Activated CD4-positive, alpha-beta T cell treated with anti-CD3 and anti-CD28 coated beads, Interleukin-2, amount 50 U/mL, for 24 hours (primary cell): Measurements from ENCODE around the gene C16orf78.
"Not testable (repeated sequence)": the region's sequence is repeated elsewhere in the genome, so short reads cannot be mapped to it uniquely, and the experiment has no call there.

ENCODE experiments used
- DNase-seq, 2 donors: peaks; one replicate each; pipeline ENCODE4 v3.0.0-alpha.2; 2020; ENCODE audit warnings: low read depth in 1 of 2, low spot score in 1 of 2

Gene C16orf78

GRCh38 chr16:49349446-49350168, 24.0 kb upstream of the C16orf78 start:
- no peak for DNase-seq

- DNase-seq, result peak; percentile 9 to 16
Measured at GRCh38 chr16:49350265-49351095, 23.1 kb upstream of the C16orf78 start.

GRCh38 chr16:49351096-49351487, 22.5 kb upstream of the C16orf78 start:
- no peak for DNase-seq

DNA sequence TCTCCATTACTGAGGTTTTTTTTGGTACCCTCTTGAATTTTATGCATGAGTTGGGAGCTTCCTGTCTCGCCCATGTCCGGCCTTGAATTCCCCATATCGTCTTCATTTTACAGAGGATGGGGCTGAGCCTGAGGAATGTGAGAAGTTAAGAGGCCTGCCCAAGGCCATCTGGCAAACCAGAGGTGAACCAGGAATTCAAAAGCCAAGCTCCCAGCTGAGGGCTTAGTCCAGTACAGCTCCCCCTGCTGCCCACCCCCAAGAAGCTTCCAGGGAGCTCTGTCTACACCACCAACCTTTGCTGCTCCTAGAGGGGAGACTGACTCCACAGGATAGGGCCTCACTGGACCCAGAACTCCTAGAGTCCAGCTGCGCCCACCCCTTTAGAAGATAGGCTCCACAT, 20.7 kb upstream of the C16orf78 start:
- DNase-seq, result no peak

GRCh38 chr16:49353680-49354079, 19.9 kb upstream of the C16orf78 start:
- DNase-seq, result no peak

DNA sequence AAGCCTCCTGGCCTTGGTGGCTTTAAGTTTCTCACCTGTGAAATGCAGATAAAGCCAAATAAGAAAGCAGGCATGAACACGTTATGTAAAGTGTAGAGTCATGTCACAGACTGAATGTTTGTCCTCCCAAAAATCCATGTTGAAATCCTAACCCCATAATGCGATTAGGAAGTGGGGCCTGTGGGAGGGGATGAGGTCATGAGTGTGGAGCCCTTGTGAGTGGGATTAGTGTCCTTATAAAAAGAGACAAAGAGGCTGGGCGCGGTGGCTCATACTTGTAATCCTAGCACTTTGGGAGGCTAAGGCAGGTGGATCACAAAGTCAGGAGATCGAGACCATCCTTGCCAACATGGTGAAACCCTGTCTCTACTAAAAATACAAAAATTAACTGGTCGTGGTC, 19.5 kb upstream of the C16orf78 start:
- DNase-seq, result no peak

GRCh38 chr16:49354991-49355390, 18.6 kb upstream of the C16orf78 start:
- DNase-seq, result no peak

GRCh38 chr16:49355933-49356665, 17.5 kb upstream of the C16orf78 start:
- DNase-seq, result no peak

DNA sequence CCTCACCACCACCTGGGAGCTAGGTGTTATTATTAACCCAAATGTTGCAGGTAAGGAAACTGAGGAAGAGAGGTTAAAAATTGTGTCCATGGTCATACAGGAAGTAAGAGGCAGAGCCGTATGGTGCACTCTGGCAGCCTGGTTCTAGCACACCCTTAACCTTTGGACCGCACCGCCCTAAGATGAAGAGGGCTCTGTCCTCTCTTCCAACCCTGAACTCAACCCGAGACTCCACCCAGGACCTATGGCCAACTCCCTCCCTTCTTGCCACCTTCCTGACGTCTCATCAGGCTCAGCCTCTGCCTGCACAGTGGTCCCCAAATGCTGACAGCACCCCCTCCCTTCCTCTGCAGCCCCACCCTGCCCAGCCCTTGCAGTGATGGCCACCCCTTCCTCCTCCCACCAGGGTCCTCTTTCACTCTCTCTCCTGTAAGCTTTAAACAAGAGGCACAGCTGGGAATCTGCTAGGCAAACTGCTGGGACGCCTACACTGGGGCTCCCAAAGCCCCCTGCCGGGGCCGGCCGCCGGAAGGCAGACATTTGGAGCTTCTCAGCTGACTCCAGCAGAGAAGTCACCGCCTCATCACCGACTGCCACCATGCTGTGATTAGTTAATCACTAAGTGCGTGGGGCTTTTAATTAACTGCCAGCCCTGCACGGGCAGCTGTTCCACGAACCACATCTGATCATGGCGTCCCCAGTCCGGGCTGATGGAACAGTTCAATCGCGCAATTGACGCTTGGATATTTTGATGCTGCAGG, 16.7 kb upstream of the C16orf78 start:
- no peak for DNase-seq

DNA sequence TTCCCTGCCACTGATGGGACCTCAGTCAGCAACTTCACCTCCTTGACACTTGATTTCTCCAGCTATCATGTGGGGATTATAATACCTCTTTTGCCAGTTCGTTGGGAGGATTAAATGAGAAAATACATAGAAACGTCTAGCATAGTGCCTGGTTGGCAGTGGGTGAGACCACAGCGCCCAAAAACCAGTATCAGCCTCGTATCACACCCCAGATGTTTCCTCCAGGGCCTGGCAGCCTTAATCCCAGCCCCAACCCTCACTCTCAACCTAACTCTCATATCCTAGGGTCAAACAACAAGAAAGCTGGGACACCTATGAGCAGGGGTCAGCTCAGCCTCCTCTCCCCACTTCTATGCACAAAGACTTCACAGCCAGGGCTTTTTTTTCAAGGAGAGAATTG, 14.0 kb upstream of the C16orf78 start:
- no peak for DNase-seq

DNA sequence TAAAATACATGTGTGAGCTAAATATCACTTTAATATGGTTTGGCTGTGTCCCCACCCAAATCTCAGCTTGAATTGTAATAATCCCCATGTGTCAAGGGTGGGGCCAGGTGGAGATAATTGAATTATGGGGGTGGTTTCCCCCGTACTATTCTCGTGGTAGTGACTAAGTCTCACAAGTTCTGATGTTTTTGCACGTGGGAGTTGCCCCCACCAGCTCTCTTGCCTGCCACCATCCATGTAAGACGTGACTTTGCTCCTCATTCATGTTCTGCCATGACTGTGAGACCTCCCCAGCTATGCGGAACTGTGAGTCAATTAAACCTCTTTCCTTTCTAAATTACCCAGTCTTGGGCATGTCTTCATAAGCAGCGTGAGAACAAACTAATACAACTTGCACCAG, 11.9 kb upstream of the C16orf78 start:
- not testable (repeated sequence) for DNase-seq

DNA sequence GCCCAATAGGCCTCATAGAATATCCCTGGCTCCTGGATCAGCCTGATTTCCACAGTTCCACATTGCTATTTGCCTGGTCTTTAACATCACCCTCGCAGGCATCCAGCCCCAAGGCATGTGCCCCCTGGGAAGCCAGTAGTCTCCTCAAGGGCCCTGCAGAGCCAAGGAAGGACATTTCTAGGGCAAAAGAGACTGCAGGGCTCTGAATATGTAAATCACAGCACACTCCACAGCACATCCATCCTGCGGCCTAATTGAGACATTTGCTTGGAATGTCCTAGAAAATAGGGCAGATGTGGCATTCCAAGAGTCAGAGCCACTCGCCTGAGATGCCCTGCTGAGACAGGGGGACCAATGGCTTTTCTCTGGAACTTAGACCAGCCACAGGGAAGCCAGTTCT, 11.4 kb upstream of the C16orf78 start:
- no peak for DNase-seq

DNA sequence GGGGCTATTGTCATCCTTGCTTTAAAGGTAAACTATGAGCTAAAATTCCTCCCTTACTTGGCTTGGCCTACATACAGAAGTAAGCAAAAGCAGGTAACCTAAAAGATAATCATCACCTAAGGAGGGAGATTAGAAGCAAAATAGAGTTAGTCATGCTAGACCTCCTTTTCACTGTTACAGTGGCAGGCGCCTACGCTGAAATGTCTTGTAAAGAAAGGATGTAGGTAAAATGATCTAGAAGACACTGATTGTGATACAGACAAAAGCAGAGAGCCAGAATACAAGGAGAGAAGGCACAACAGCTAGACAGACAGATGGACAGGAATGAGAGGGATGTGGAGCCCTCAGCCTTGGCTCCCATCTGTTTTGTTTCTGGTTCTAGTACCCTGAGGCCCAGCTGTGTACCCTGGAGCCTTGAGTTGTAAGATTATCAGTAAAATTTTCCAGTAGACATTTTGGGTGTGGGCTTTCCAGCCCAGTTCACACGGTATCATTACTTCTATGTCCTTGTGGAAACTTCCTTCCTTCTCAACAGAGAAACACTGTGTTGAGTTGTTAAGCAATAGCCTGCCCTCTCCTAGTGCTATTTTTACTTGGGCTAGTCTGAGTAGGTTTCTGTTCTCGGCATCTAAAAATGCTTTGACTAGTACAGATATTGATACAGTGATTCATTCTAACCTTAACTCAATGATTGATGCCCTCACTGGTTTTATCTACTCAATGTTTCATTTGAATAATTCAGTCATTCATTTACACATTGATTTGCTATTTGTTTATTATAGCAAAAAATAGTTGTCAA, 7.7 kb upstream of the C16orf78 start:
- DNase-seq, result no peak

DNA sequence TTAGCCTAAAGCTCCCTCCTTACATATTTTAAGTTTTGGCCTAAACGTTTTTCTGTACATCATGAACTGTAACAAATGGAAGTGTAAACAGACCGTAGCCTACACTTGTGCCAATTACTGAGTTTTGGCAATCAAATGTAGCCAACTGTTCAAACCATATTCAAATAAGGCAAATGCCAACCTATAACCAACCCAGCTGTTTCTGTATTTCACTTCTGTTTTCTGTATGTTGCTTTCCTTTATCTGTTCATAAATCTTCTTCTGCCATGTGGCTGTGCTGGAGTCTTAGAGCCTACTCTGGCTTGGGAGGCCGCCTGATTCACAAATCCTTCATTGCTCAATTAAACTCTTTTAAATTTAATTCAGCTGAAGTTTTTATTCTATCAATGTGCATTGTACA, 6.9 kb upstream of the C16orf78 start:
- no peak for DNase-seq

- no peak for DNase-seq
Measured at GRCh38 chr16:49369651-49370611, 3.7 kb upstream of the C16orf78 start.

DNA sequence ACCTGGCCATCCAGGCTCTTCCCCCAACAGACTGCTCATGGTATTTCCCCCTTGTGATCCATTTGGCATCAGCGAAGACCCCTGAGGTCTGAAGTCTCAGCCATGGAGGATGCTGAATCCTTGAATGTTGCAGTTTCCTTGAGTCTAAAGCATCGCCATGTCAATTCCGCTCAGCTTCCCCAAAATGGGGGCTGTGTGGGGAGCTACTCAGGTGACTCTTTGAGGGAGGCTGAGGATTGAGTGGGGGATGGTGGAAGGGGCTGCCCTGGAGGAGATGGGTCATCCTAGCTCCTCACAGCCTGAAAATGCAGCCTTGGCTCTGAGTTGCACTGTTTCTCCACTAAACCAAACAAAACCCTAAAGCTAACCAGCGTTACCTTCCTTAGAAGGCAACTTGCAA, 2.6 kb downstream of the C16orf78 start:
- no peak for DNase-seq

DNA sequence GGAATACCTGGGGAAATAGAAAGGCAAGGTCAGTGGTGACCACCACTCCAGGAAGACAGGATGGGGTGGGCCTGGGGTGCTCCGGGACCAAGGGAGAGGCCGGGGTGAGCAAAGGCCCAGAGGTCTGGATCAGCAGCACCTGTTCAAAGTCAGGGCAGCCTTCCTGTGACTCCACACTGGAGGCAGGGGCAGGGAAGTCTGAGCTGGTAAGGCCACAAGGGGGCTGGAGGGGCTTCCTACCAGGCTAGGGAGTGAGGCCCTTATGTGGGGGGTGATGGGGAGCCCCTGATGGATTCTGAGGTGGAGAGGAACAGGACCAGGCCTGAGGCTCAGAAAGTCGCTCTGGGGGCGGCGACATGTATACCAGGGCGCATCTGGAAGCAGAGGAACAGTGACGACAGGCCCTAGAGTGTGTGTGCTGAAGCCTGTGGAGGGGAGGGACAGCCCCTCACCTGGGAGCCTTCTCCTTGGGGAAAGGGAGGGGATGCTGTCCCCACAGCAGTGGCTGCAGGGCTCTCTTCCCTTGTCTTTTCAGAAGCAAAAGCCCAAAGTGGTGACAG, 3.7 kb downstream of the C16orf78 start:
- DNase-seq, result no peak

GRCh38 chr16:49378238-49378637, 4.6 kb downstream of the C16orf78 start:
- no peak for DNase-seq

DNA sequence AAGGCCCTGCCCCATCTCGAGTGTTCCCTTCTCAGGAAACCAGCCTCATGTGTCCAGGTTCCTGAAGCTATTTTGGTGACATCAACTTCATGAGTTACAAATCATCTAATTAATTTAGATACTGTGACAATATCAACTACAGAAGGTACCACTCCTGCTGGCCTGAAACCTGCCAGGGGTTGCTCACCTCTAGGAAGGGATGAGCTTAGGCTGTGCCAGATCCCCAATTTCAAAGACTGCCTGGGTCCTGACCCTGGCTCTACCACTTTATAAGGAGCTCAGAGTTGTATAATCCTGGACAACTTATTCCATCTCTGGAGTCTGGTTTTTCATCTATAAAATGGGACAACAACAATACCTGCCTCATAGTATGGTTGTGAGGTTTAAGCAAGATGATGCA, 5.2 kb downstream of the C16orf78 start:
- no peak for DNase-seq
